Hypothalamus (tissue), 51 donors: ENCODE measurements around the gene SPINDOC.
"Not testable (repeated sequence)": the region's sequence is repeated elsewhere in the genome, so short reads cannot be mapped to it uniquely, and the experiment has no call there.

Source experiments
- DNase-seq, 51 donors: peaks; one replicate each; lab custom pipeline; 2025; lab: John Stamatoyannopoulos, UW

Gene SPINDOC, protein sequence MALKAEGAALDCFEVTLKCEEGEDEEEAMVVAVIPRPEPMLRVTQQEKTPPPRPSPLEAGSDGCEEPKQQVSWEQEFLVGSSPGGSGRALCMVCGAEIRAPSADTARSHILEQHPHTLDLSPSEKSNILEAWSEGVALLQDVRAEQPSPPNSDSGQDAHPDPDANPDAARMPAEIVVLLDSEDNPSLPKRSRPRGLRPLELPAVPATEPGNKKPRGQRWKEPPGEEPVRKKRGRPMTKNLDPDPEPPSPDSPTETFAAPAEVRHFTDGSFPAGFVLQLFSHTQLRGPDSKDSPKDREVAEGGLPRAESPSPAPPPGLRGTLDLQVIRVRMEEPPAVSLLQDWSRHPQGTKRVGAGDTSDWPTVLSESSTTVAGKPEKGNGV

DNA sequence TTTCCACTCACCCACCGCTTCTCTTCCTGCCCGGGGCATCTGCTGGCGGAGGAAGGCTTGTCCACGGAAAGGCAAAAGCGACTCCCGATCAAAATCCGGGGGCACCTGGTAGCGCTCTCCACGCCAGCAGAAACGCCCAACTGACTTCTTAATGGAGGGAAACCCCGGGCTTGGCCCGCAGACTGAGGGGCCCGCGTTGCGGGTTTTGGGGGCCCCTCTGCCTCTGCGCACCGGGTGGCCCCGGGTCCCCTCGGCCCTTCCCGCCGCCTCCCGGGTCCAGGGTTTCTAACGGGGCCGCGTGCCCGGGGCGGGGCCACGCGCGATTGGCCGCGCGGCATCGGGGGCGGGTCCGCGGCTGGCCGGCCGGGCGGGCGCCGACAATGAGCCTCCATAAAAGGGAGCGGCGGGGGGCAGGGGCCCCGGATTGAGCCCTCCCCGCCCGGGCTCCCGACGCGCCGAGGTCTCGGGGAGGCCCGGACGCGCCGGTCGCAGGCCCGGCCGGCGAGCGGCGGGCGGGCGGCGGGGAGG is at the start of gene SPINDOC:
TSS of gene SPINDOC (plus strand) at position 422 of the 528 bp plus-strand sequence. CDS start 231 bp downstream, outside the sequence.
- peak in 50 of 51 donors; percentile 36 to 91 (median 74) for DNase-seq

DNA sequence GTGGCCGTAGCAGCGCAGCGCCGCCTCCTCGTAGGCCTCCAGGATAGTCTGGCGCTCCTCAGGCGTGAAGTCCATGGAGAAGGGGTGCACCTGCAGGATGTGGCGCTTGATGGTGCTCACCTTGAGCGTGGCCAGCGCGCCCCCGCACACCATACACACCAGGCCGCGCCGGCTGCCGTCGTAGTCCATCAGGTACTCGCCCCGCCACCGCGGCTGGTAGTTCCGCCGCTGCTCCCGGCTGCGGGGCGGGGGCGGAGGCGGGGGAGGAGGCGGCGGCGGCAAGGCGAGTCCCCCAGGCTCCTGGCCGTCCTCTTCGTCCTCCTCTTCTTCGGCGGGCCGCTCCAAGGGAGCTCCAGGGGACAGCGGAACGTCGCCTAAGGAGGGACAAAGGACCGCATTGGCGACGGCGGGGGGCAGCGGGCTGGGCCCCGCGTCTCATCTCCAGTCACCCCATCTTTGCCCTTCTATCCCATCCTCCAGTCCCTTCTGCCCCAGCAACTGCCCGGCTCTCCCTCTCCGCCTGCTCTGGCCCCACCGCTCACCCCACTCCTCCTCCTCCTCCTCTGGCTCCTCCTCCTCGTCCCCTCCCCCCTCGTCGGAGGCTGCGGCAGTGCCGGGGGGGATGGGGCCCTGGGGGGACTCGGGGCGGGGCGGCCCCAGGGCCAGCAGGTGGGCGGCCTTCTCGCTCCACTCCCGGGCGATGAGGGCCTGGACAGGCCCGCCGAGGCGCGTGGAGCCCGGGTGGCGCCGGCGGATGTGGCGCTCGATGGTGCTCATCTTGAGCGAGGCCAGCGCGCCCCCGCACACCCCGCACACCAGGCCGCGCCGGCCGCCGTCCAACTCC is 49.5 kb upstream of the SPINDOC start:
- DNase-seq: peak in 20 of 51 donors; percentile 20 to 68 (median 38)

DNA sequence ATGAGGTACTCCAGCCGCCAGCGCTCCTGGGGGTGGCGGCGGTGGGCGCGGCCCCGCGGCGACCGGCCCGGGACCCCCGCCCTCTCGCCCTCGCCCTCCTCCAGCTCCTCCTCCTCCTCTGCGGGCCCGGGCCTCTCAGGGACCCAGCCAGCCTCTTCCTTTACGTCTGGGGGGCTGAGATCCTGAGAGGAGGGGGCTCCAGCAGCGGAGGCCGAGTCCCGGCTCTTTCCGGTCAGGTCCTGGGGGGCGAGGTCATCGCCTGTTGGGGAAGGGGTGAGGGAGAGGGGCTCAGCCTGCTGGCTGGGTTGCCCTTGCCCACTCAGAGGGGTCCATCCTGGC is 48.9 kb upstream of the SPINDOC start:
- DNase-seq: no peak

DNA sequence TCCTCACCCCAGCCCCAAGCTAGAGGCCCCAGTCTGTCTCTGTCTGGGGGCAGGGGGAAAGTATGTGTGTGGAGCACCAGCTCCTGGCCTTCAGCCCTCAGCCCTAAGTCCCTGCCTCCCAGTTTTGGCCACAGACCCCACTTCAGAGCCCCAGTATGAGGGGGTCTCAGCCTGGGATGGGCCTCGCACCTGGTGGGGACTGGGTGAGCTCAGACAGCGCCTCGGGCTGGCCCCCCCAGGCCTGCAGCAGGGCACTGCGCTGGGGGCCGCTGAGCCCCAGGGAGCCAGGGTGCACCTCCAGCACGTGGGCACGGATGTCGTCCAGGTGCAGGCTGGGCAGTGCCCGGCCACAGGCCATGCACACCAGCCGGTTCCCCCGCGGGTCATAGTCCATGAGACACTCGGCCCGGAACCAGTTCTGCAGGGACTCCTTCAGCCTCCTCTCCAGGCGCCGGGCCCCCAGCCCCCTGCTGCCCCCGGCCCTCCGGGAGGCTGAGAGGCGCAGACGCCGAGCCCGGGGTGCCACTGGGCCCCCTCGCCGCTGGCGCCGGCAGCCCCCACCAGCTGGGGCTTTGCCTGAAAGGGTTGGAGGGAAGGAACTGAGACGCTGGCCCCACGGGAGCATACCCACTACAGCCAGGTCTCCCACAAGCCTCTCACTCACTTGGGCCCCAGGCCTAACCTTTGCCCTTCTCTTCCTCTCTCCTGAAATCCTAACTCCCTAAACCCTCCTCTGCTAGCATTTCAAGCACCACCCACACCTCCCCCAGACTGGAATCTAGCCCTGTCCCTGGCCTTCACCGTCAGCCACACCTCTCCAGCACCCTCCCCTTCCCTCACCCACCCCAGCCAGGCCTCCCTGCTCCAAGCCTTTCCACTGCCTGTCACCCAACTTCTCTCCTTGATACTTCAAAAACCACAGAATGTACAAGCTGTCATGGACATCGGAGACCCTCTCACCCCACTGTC is 48.3 kb upstream of the SPINDOC start:
- peak in 1 of 51 donors; percentile 27 for DNase-seq

GRCh38 chr11:63765688-63766241 is 47.5 kb upstream of the SPINDOC start:
- DNase-seq: no peak

GRCh38 chr11:63766531-63767235 is 46.6 kb upstream of the SPINDOC start:
- peak in 5 of 51 donors; percentile 8 to 39 (median 22) for DNase-seq

DNA sequence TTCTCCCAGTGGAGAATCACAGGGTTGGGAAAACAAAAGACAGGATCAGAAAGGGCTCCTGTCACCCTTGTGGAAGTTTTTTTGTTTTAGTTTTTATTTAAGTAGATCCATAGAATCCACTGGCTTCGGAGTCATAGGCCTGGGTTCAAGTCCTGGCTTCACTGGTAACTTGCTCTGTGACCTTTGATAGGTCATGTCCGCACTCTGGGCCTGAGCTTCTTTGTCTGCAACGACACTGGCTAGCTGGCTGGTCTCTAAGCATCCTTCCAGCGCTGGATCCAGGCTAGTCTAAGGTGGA is 46.0 kb upstream of the SPINDOC start:
- no peak for DNase-seq

DNA sequence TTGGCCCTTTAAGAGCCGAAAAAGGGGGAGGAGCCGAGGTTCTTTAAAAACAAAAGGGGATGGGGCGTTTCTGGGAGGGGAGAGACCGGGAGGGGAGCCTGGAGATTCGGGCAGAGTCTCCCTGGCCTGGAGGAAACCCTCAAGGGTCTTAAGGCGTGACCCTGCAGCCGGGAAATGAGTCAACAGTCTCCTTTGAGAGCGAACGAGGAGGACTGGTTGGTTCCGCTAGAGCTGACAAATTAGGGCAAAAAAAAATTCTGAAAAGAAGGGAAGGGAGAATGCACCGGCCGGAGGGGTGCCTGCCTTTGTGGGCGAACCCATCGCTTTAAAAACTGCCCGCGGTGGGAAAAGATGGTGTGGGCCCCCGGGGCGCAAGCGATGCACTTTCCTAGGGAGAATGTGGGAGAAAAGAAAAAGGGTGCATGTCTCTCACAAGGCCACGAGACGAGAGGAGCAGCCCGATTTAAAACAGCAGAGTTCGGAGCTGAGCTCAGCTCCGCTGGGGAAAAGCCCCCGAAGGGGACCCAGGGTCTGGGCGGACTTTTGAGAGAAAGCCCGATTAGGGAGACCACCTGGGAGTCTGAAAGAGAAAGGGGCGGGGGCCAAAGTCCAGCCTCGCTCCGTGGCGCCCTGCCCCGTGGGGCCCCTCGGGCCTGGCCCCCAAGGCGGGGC is 45.6 kb upstream of the SPINDOC start:
- DNase-seq: peak in 29 of 51 donors; percentile 18 to 78 (median 50)

GRCh38 chr11:63768237-63769041 is 44.8 kb upstream of the SPINDOC start, which contains the start of gene ZFTA:
ZFTA (minus strand) TSS chr11:63768775; CDS start chr11:63768622, 153 bp downstream.
- DNase-seq: peak in 31 of 51 donors; percentile 20 to 71 (median 52)

DNA sequence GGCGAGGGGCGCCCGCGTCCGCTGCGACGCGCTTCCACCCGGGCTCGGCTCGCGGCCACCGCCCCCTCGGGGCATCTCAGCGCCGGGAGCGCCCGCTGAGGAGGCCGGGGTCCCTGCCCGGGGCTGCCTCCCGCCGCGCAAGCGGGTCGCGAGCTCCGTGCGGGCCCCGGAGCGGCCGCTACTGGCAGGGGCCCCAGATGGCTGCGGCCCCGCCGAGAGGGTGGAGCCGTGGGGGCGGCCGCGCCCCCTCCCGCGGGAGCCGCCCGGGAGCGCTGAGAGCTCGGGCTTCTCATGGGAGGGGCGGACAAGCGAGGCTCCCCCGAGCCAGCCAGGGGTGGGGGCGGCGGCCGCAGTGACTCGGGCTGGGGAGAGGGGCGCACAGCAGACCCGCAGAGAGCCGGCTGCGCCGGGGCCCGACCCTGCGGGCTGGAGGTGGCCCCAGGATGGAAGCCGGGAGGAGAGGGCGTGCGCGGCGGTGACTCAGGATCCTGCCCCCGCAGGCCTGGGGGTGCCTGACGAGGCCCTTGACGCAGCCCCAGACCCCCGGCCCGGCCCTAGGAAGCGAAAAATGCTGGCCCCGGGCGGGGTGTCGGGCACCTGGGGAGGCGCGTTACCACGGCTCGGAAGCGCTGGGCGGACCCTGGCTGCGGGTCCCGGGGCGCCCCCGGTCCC is 44.1 kb upstream of the SPINDOC start:
- DNase-seq: peak in 7 of 51 donors; percentile 13 to 69 (median 30)

DNA sequence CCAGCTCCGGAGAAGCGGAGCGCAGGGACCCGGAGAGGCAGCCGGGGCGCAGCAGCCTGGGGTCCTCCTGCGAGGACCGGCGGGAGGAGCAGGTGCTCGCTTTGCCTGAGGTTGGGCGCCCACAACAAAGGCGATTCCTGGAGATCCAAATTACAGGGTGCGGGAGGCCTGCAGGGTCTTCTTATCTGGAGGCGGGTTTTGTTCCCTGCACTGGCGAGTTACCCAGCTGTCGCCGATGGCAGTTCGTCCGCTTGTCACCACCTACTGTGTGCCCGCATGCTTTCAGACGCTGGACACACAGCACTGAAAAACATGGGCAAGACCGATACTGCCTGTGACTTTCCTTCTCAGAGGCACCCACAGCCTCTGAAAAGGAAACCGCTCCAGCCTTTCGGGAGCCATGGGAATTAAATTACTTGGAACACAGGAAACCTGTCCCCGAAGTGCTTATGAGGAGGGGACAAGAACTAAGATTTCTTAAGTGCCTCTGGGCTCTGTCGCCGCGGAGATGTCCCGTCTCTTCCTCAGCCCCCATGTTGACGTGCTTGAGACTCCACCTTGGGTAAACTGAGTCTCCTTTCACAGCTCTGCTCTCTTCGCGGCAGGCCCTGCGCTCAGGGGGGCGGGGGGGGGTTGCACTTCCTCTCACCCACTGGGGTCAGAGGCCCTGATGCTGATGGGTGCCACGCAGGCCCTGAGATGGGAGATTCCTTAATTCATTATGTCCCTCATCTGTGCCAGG is 43.4 kb upstream of the SPINDOC start:
- peak in 2 of 51 donors; percentile 24 to 27 for DNase-seq

- no peak for DNase-seq
These were observed 42.5 kb upstream of the SPINDOC start for GRCh38 chr11:63770763-63771162.

- DNase-seq: not testable (repeated sequence)
These were observed 41.4 kb upstream of the SPINDOC start for GRCh38 chr11:63771741-63772318.

DNA sequence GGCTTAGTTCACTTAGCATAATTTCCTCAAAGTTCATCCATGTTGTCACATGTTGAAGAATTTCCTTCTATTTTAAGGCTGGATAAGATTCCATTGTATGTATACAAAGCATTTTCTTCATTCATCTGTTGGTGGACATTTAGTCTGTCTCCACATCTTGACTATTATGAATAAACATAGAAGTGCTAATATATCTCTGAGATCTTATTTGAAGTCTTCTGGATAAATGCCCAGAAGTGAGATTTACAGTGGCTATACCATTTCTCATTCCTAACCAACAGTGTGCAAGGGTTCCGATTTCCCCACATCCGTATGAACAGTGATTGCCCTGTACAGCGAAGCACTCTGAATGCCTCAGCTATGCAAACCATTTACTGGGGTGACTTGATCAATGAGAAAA is 38.1 kb upstream of the SPINDOC start:
- DNase-seq: no peak

DNA sequence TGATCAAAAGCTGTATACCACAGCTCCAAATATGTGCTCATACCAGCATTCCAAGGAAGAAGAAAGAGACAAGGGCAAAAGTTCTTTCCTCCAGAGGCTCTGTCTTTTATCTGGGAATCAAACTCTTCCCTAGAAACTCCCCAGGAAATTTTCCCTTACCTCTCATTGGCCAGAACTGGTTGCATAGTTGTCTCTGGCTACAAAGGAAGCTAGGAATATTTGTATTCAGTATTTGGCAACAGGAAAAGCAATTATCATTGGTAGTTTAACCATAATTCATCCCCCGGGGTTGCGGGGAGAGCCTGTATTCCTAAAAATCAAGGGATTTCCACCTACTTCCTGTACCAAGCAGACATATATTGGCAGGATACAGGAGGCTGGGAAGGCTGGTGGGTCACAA is 34.2 kb upstream of the SPINDOC start:
- DNase-seq: no peak

DNA sequence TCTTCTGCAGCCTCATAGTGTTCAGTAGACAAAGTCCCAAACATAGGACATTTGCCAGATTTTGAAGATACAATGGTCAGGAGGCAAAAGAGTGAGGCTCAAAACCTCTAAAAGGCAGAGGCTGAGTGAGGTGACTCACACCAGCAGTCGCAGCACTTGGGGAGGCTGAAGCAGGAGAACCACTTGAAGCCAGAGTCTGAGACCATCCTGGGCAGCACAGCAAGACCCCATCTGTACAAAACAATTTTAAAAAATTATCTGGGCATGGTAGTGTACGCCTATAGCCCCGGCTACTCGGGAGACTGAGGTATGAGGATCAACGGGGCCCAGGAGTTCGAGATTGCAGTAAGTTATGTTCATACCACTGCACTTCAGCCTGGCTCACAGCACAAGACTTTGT is 30.5 kb upstream of the SPINDOC start:
- DNase-seq: no peak
